Glutamatergic neuron (in vitro differentiated cells): Measurements from ENCODE around the gene CXCL6. TPM values are rescaled to one million over a fixed set of nuclear protein-coding genes. Genes with fewer than 3 reads are reported as not detected.

ENCODE experiments used
- DNase-seq: peaks from one replicate; pipeline ENCODE4 v3.0.0; 2022
- H3K27ac Mint-ChIP-seq: one replicate; pipeline ENCODE4 v1.8.0; 2020; ENCODE audit warnings: mild to moderate bottlenecking, mixed read lengths, inconsistent platforms; ENCODE audit not compliant: unreplicated experiment
- H3K27me3 Mint-ChIP-seq: one replicate; pipeline ENCODE4 v1.8.0; 2020; ENCODE audit warnings: mild to moderate bottlenecking, moderate library complexity, mixed read lengths, inconsistent platforms; ENCODE audit not compliant: unreplicated experiment
- H3K36me3 Mint-ChIP-seq: one replicate; pipeline ENCODE4 v1.8.0; 2020; ENCODE audit warnings: mild to moderate bottlenecking, mixed read lengths, inconsistent platforms; ENCODE audit not compliant: unreplicated experiment
- H3K4me1 Mint-ChIP-seq: one replicate; pipeline ENCODE4 v1.8.0; 2020; ENCODE audit warnings: mild to moderate bottlenecking, low read depth, mixed read lengths, inconsistent platforms; ENCODE audit not compliant: unreplicated experiment
- H3K4me3 Mint-ChIP-seq: one replicate; pipeline ENCODE4 v1.8.0; 2020; ENCODE audit warnings: mild to moderate bottlenecking, mixed read lengths, inconsistent platforms; ENCODE audit not compliant: unreplicated experiment
- H3K9me3 Mint-ChIP-seq: one replicate; pipeline ENCODE4 v1.8.0; 2020; ENCODE audit warnings: mild to moderate bottlenecking, moderate library complexity, mixed read lengths, inconsistent platforms; ENCODE audit not compliant: unreplicated experiment
- total RNA-seq: library from RNA; stranded (reverse); fragmentation: NEBNext Ultra II Directional; extraction: Animal tissue kit (Norgen Biotek cat#: 25700); gene quantifications from one replicate; pipeline ENCODE4 v1.2.1, GENCODE V29; 2021; ENCODE audit not compliant: unreplicated experiment
- TF ChIP-seq, protein P1 (sequence below): fragments of 200-600 bp; sonication (generic); IDR thresholded peaks from one replicate; pipeline ENCODE4 v1.5.0; 2021; ENCODE audit not compliant: partially characterized antibody, unreplicated experiment

Gene CXCL6
- total RNA-seq, 1 donor from 2014 or later: not detected

DNA sequence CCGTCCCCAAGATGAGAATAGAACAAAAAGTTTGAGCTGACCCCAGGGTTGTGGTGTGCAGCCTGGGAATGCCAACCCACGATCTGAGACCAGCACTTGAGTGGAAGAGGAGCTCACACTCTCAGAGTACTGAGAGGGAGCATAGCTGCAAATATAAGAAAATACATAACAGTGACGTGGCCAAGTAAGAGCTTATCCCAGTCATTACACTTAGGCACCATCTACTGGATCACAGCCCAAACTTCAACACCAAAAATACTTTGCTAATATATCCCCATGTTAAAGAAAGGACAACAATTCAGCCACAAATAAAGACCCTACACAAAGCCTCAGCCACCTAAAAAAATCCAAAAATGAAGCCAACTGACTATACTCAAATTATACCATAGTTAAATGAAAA, 33.3 kb upstream of the CXCL6 start:
- H3K27ac Mint-ChIP-seq: no peak overlapping the region
- TF ChIP-seq, protein P1, sequence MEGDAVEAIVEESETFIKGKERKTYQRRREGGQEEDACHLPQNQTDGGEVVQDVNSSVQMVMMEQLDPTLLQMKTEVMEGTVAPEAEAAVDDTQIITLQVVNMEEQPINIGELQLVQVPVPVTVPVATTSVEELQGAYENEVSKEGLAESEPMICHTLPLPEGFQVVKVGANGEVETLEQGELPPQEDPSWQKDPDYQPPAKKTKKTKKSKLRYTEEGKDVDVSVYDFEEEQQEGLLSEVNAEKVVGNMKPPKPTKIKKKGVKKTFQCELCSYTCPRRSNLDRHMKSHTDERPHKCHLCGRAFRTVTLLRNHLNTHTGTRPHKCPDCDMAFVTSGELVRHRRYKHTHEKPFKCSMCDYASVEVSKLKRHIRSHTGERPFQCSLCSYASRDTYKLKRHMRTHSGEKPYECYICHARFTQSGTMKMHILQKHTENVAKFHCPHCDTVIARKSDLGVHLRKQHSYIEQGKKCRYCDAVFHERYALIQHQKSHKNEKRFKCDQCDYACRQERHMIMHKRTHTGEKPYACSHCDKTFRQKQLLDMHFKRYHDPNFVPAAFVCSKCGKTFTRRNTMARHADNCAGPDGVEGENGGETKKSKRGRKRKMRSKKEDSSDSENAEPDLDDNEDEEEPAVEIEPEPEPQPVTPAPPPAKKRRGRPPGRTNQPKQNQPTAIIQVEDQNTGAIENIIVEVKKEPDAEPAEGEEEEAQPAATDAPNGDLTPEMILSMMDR: no peak
- H3K4me1 Mint-ChIP-seq: no peaks in the 10 kb centered on the region
- no peaks in the 10 kb centered on the region for H3K36me3 Mint-ChIP-seq
- DNase-seq: no peak
- no peak overlapping the region for H3K4me3 Mint-ChIP-seq
- peaks cover 2% of the 10 kb centered on the region for H3K27me3 Mint-ChIP-seq
- peaks cover 2% of the 10 kb centered on the region for H3K9me3 Mint-ChIP-seq

DNA sequence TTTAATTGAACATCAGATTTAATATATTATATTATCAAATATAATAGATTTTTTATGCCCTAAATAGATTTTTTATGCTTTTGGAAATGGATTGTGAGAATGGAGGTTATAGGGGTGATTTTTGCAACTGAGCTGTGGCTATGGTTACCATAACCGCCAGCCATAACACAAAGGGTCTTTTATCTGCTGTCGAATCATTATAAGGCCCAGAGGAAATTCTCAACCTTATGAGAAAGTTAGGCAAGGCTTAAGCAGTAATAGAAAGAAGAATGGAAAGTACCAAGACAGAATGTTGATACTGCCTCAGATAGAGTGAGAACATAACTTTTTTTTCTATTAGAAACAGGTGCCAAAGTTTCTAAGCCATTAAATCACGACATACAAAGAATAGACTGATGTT, 26.3 kb upstream of the CXCL6 start:
- no peak for DNase-seq
- no peaks in the 10 kb centered on the region for H3K9me3 Mint-ChIP-seq
- H3K27ac Mint-ChIP-seq: no peak overlapping the region
- TF ChIP-seq, protein P1: no peak
- no peaks in the 10 kb centered on the region for H3K27me3 Mint-ChIP-seq
- no peaks in the 10 kb centered on the region for H3K4me1 Mint-ChIP-seq
- H3K36me3 Mint-ChIP-seq: no peaks in the 10 kb centered on the region
- no peak overlapping the region for H3K4me3 Mint-ChIP-seq

DNA sequence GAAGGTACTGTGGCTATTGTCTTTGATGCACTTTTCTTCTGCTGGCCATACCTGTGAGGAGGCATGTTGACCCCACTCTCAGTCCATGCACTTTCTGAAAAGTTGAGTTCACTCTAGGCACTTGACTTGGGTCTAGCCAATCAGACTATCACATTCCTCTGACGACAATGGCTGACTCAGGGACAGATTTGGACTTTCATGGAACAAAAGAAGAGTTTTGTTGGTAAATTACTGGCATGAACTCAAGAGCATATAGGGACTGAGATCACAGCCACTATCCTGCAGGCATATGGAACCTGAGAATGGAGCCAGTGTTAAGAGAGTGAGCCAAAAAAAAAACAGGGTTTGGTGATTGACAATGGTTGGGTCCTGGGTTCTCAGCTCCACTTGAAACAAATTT, 24.6 kb upstream of the CXCL6 start:
- Mint-ChIP-seq H3K36me3 (no peaks in the 10 kb centered on the region), H3K4me3 (no peak overlapping the region), H3K27me3 (no peaks in the 10 kb centered on the region), H3K27ac (no peak overlapping the region), H3K9me3 (no peaks in the 10 kb centered on the region), H3K4me1 (no peaks in the 10 kb centered on the region)
- TF ChIP-seq, protein P1: no peak
- no peak for DNase-seq

DNA sequence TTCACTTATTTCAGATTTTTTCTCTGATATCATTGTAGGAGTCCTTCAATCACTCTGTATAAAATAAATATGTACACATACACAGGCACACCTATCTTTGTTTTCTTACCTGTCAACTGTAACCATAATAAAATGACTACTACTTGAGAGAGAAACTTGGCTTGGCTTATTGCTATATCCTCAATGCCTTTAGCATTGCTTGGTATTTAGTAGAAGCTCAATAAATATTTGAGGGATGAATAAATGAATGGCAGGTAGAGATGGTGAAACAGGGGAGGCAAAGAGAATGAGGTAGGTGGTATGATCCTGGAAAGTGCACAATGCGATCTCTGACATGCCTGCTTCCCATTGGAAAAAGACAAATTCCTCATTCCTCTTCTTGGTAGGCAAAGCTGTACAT, 21.8 kb upstream of the CXCL6 start:
- Mint-ChIP-seq H3K4me1 (no peaks in the 10 kb centered on the region), H3K9me3 (no peaks in the 10 kb centered on the region), H3K27me3 (no peaks in the 10 kb centered on the region), H3K4me3 (no peak overlapping the region), H3K36me3 (no peaks in the 10 kb centered on the region), H3K27ac (no peak overlapping the region)
- TF ChIP-seq, protein P1: no peak
- no peak for DNase-seq

DNA sequence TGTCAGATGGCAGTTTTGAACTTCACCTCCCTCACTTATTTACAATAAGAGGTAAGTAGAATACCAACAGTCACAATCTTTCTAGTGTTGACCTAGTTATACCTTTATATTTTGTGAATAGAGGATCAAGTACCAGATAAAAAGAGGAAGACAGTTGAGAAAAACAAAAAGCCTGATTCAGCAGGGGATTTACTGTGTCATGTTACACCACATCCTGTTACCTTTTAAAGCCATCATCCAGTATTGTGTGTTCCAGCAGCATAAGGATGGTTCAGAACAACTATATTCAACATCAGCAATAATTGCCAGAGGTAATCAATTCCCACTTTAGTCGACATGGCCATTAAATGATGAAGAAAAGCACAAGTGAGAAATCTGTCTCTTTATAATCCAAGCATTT, 21.3 kb upstream of the CXCL6 start:
- DNase-seq: no peak
- H3K36me3 Mint-ChIP-seq: no peaks in the 10 kb centered on the region
- no peaks in the 10 kb centered on the region for H3K27me3 Mint-ChIP-seq
- H3K27ac Mint-ChIP-seq: no peak overlapping the region
- H3K4me1 Mint-ChIP-seq: no peaks in the 10 kb centered on the region
- H3K4me3 Mint-ChIP-seq: no peak overlapping the region
- TF ChIP-seq, protein P1: no peak
- no peaks in the 10 kb centered on the region for H3K9me3 Mint-ChIP-seq
